Measurements from ENCODE around the gene CSRP1. TPM values are rescaled to one million over a fixed set of nuclear protein-coding genes. Genes with fewer than 3 reads are reported as not detected.

The CSRP1 gene
- total RNA-seq, 1 donor from 2014 or later: 29.5 TPM

- H3K27me3 Mint-ChIP-seq: peaks cover 38% of the 10 kb centered on the region
- CTCF ChIA-PET: no interaction called here
- no peak overlapping the region for H3K27ac Mint-ChIP-seq
- ATAC-seq (ENCODE audit: low read depth) (no peak), DNase-seq (no peak)
- H3K9me3 Mint-ChIP-seq: no peaks in the 10 kb centered on the region
- no peak overlapping the region for H3K4me3 Mint-ChIP-seq
- intact Hi-C loops (cut with micrococcal nuclease): no loop called here
- peaks cover 19% of the 10 kb centered on the region for H3K4me1 Mint-ChIP-seq
- POLR2A ChIA-PET: interaction anchor here (0.5 kb wide), 1 partner anchor 23 kb away, joined by 8 read pairs; no protein-coding TSS in a partner anchor
- peaks cover 5% of the 10 kb centered on the region for H3K36me3 Mint-ChIP-seq (ENCODE audit: low read depth)
- no peak for TF ChIP-seq CTCF (IDR thresholded peaks at IDR 0.05)
Measured at GRCh38 chr1:201535046-201535918, 28.4 kb upstream of the CSRP1 start.

- no peaks in the 10 kb centered on the region for H3K9me3 Mint-ChIP-seq
- H3K4me1 Mint-ChIP-seq: peaks cover 10% of the 10 kb centered on the region
- ChIA-PET CTCF (interaction anchor here (1.0 kb wide), 1 partner anchor 21 kb away, joined by 3 read pairs; no protein-coding TSS in a partner anchor), POLR2A (no interaction called here)
- no peak for ATAC-seq (ENCODE audit: low read depth)
- no peak overlapping the region for H3K4me3 Mint-ChIP-seq
- no peak for TF ChIP-seq CTCF (IDR thresholded peaks at IDR 0.05)
- intact Hi-C loops (cut with micrococcal nuclease): no loop called here
- peaks cover 30% of the 10 kb centered on the region for H3K27me3 Mint-ChIP-seq
- H3K36me3 Mint-ChIP-seq (ENCODE audit: low read depth): peaks cover 8% of the 10 kb centered on the region
- DNase-seq: no peak
- no peak overlapping the region for H3K27ac Mint-ChIP-seq
Measured at GRCh38 chr1:201533836-201534235, 26.9 kb upstream of the CSRP1 start.

- DNase-seq (no peak), ATAC-seq (ENCODE audit: low read depth) (no peak)
- no peak overlapping the region for H3K27ac Mint-ChIP-seq
- intact Hi-C loops (cut with micrococcal nuclease): no loop called here
- ChIA-PET POLR2A (no interaction called here), CTCF (interaction anchor here (1.4 to 1.8 kb wide), 3 partner anchors 19 to 258 kb away, joined by 3 to 7 read pairs (median 4); no protein-coding TSS in a partner anchor)
- H3K36me3 Mint-ChIP-seq (ENCODE audit: low read depth): peaks cover 8% of the 10 kb centered on the region
- H3K4me1 Mint-ChIP-seq: no peaks in the 10 kb centered on the region
- no peaks in the 10 kb centered on the region for H3K9me3 Mint-ChIP-seq
- no peak for TF ChIP-seq CTCF (IDR thresholded peaks at IDR 0.05)
- H3K4me3 Mint-ChIP-seq: no peak overlapping the region
- peaks cover 13% of the 10 kb centered on the region for H3K27me3 Mint-ChIP-seq
Measured at GRCh38 chr1:201531551-201532425, 24.9 kb upstream of the CSRP1 start.

GRCh38 chr1:201530741-201531531, 24.0 kb upstream of the CSRP1 start:
- Mint-ChIP-seq H3K27ac (no peak overlapping the region), H3K4me1 (no peaks in the 10 kb centered on the region), H3K27me3 (peaks cover 7% of the 10 kb centered on the region), H3K36me3 (ENCODE audit: low read depth) (peaks cover 8% of the 10 kb centered on the region), H3K4me3 (no peak overlapping the region), H3K9me3 (no peaks in the 10 kb centered on the region)
- CTCF ChIA-PET: interaction anchor here (0.8 to 2.4 kb wide), 7 partner anchors 10 to 442 kb away, joined by 3 to 8 read pairs (median 4); no protein-coding TSS in a partner anchor
- no peak for DNase-seq
- POLR2A ChIA-PET: no interaction called here
- ATAC-seq (ENCODE audit: low read depth): peak; percentile 45
- TF ChIP-seq CTCF (IDR thresholded peaks at IDR 0.05): no peak
- intact Hi-C loops (cut with micrococcal nuclease): loop anchor here (1.0 kb wide), 1 partner anchor 173 kb away; no protein-coding TSS in a partner anchor
